Bronchial epithelial cell (primary cell): ENCODE data around the gene PKD1L1. TPM values are rescaled to one million over a fixed set of nuclear protein-coding genes. Genes with fewer than 3 reads are reported as not detected.

Experiments used
- DNase-seq: peaks from one replicate; pipeline ENCODE4 v3.0.0-alpha.2; 2010; ENCODE audit warnings: low read depth
- FAIRE-seq: peaks from 2 replicates; lab custom pipeline; 2011; peaks lifted over from hg19 to GRCh38; lab: Jason Lieb, UNC
- H3K27me3 ChIP-seq: 2 replicates; pipeline ENCODE4 v1.5.1; 2011; ENCODE audit warnings: low read length; ENCODE audit not compliant: control insufficient read depth, insufficient read depth
- H3K36me3 ChIP-seq: 2 replicates; pipeline ENCODE4 v1.5.1; 2011; ENCODE audit warnings: low read length; ENCODE audit not compliant: control insufficient read depth, insufficient read depth
- H3K4me3 ChIP-seq: 2 replicates; pipeline ENCODE4 v1.5.1; 2011; ENCODE audit warnings: mild to moderate bottlenecking, low read depth, low read length, control low read depth
- CTCF ChIP-seq: IDR thresholded peaks from 2 replicates; pipeline ENCODE4 v1.5.1; 2011; ENCODE audit warnings: mild to moderate bottlenecking, moderate library complexity, low read length, control low read depth, inconsistent platforms; ENCODE audit not compliant: insufficient read depth, severe bottlenecking
- total RNA-seq: library from RNA; depleted of rRNA; stranded (reverse); fragments of >200 nt; gene quantifications from 2 replicates; pipeline ENCODE4 v1.2.1, GENCODE V29; 2014

The PKD1L1 gene
- total RNA-seq, 1 donor from 2014 or later = under 0.01 TPM

GRCh38 chr7:47915616-47915976 lies 32.7 kb downstream of the PKD1L1 start:
- H3K27me3 ChIP-seq = no peaks in the 10 kb centered on the region
- H3K36me3 ChIP-seq = no peaks in the 10 kb centered on the region
- H3K4me3 ChIP-seq = no peak overlapping the region
- DNase-seq (no peak), FAIRE-seq (no peak)
- no peak for TF ChIP-seq CTCF

GRCh38 chr7:47914717-47915615 lies 33.3 kb downstream of the PKD1L1 start:
- Histone ChIP-seq H3K36me3 (no peaks in the 10 kb centered on the region), H3K27me3 (no peaks in the 10 kb centered on the region), H3K4me3 (no peak overlapping the region)
- DNase-seq (no peak), FAIRE-seq (no peak)
- no peak for TF ChIP-seq CTCF

- FAIRE-seq = no peak
- TF ChIP-seq CTCF = no peak
- Histone ChIP-seq H3K27me3 (no peaks in the 10 kb centered on the region), H3K36me3 (no peaks in the 10 kb centered on the region), H3K4me3 (no peak overlapping the region)
- no peak for DNase-seq
Measured at GRCh38 chr7:47912332-47912731, 35.9 kb downstream of the PKD1L1 start.

GRCh38 chr7:47908720-47909119 lies 39.5 kb downstream of the PKD1L1 start:
- no peak for TF ChIP-seq CTCF
- no peaks in the 10 kb centered on the region for H3K27me3 ChIP-seq
- H3K4me3 ChIP-seq = no peak overlapping the region
- DNase-seq (no peak), FAIRE-seq (no peak)
- H3K36me3 ChIP-seq = no peaks in the 10 kb centered on the region

GRCh38 chr7:47907981-47908616 lies 40.2 kb downstream of the PKD1L1 start:
- no peaks in the 10 kb centered on the region for H3K36me3 ChIP-seq
- H3K4me3 ChIP-seq = no peak overlapping the region
- FAIRE-seq (no peak), DNase-seq (no peak)
- no peaks in the 10 kb centered on the region for H3K27me3 ChIP-seq
- TF ChIP-seq CTCF = no peak
